HepG2 (cell line): Measurements from ENCODE around the gene SPATA33. TPM values are rescaled to one million over a fixed set of nuclear protein-coding genes. Genes with fewer than 3 reads are reported as not detected.

Experiments
- ATF7-NPFF ChIP-seq: sonication (generic); formaldehyde crosslinking; IDR thresholded peaks from 2 replicates; pipeline ENCODE4 v1.8.1; 2023; ENCODE audit warnings: mild to moderate bottlenecking, low read depth, missing genetic modification reagents, moderate library complexity
- CCDC6 ChIP-seq: sonication (generic); formaldehyde crosslinking; IDR thresholded peaks from 2 replicates; pipeline ENCODE4 v1.8.1; 2022; ENCODE audit warnings: mild to moderate bottlenecking, missing genetic modification reagents, moderate library complexity
- CEBPG ChIP-seq: IDR thresholded peaks from 2 replicates; pipeline ENCODE4 v1.6.1; 2016
- DPF2 ChIP-seq: sonication (generic); formaldehyde crosslinking; IDR thresholded peaks from 2 replicates; pipeline ENCODE4 v1.4.0; 2020; ENCODE audit warnings: mild to moderate bottlenecking, low read depth, missing genetic modification reagents, borderline replicate concordance
- FOXP1 ChIP-seq, 2 experiments: fragments of 450-650 bp in 1 of 2; IDR thresholded peaks; 2 replicates each; pipeline ENCODE4 v1.6.1; 2017 to 2018; ENCODE audit warnings: antibody characterized with exemption in 1 of 2
- NFIB ChIP-seq: sonication (generic); formaldehyde crosslinking; IDR thresholded peaks from 2 replicates; pipeline ENCODE4 v1.9.0; 2021; ENCODE audit warnings: missing genetic modification reagents, mild to moderate bottlenecking, borderline replicate concordance
- NPAS2 ChIP-seq: sonication (generic); formaldehyde crosslinking; IDR thresholded peaks from 2 replicates; pipeline ENCODE4 v1.8.0; 2022; ENCODE audit warnings: mild to moderate bottlenecking, missing genetic modification reagents, borderline replicate concordance
- PHF20 ChIP-seq: sonication (generic); formaldehyde crosslinking; IDR thresholded peaks from 2 replicates; pipeline ENCODE4 v1.5.0; 2020; ENCODE audit warnings: mild to moderate bottlenecking, missing genetic modification reagents
- RXRB ChIP-seq: IDR thresholded peaks from 2 replicates; pipeline ENCODE4 v1.6.1; 2016; ENCODE audit warnings: borderline replicate concordance, missing genetic modification reagents, missing compliant biosample characterization
- TCF7L2 ChIP-seq: IDR thresholded peaks from 2 replicates; pipeline ENCODE4 v1.6.1; 2011; ENCODE audit warnings: mild to moderate bottlenecking, low read depth, low read length, moderate library complexity
- ZFP82 ChIP-seq: sonication (generic); formaldehyde crosslinking; IDR thresholded peaks from 2 replicates; pipeline ENCODE4 v1.5.1; 2020; ENCODE audit warnings: mild to moderate bottlenecking, missing genetic modification reagents, borderline replicate concordance
- ZNF335 ChIP-seq: sonication (generic); formaldehyde crosslinking; IDR thresholded peaks from 2 replicates; pipeline ENCODE4 v1.4.0; 2020; ENCODE audit warnings: missing genetic modification reagents
- ZNF343 ChIP-seq: sonication (generic); formaldehyde crosslinking; IDR thresholded peaks from 2 replicates; pipeline ENCODE4 v1.4.0; 2020; ENCODE audit warnings: mild to moderate bottlenecking, missing genetic modification reagents
- ZNF724P ChIP-seq: sonication (generic); formaldehyde crosslinking; IDR thresholded peaks from 2 replicates; pipeline ENCODE4 v1.8.0; 2022; ENCODE audit warnings: missing genetic modification reagents, borderline replicate concordance
- ZNF780A ChIP-seq: sonication (generic); formaldehyde crosslinking; IDR thresholded peaks from 2 replicates; pipeline ENCODE4 v1.8.0; 2022; ENCODE audit warnings: mild to moderate bottlenecking, missing genetic modification reagents, moderate library complexity
- ZNF790 ChIP-seq: sonication (generic); formaldehyde crosslinking; IDR thresholded peaks from 2 replicates; pipeline ENCODE4 v1.8.0; 2022; ENCODE audit warnings: missing genetic modification reagents, mild to moderate bottlenecking, borderline replicate concordance
- ZSCAN25 ChIP-seq: sonication (generic); formaldehyde crosslinking; IDR thresholded peaks from 2 replicates; pipeline ENCODE4 v1.8.0; 2022; ENCODE audit warnings: mild to moderate bottlenecking, missing genetic modification reagents
- polyA plus RNA-seq, 8 experiments: library from polyadenylated mRNA; depleted of rRNA in 3 of 8; stranded (reverse) in 7 of 8; unstranded in 1 of 8; fragments of >200 nt; fragmentation: Illumina TruSeq in 4 of 8; extraction: Trizol in 4 of 8; gene quantifications; 2 replicates each; pipeline versions ENCODE4 v1.2.1 to v1.2.3, GENCODE V29; 2011 to 2016; ENCODE audit warnings: low read depth in 4 of 8, missing spikeins in 1 of 8, mixed read lengths in 1 of 8; ENCODE audit not compliant: insufficient read depth in 1 of 8
- total RNA-seq, 5 experiments: library from RNA; depleted of rRNA; stranded (reverse); fragments of >200 nt; fragmentation: Illumina TruSeq; extraction: Trizol; gene quantifications; 2 replicates each; pipeline ENCODE4 v1.2.3, GENCODE V29; 2016; ENCODE audit warnings: low read depth in 1 of 5
- TF ChIP-seq, protein P1 (sequence below): sonication (generic); formaldehyde crosslinking; IDR thresholded peaks from 2 replicates; pipeline ENCODE4 v1.4.0; 2020; ENCODE audit warnings: missing genetic modification reagents, mild to moderate bottlenecking, borderline replicate concordance
- TF ChIP-seq, protein P2 (sequence below): sonication (generic); formaldehyde crosslinking; conservative IDR thresholded peaks from 2 replicates; pipeline ENCODE4 v1.4.0; 2020; ENCODE audit warnings: missing genetic modification reagents
- TF ChIP-seq, protein P3 (sequence below): sonication (generic); formaldehyde crosslinking; IDR thresholded peaks from 2 replicates; pipeline ENCODE4 v1.4.0; 2020; ENCODE audit warnings: mild to moderate bottlenecking, low read depth, missing genetic modification reagents

Gene SPATA33
- total and polyA plus RNA-seq, 2 of the 13 experiments (the other 11 are each of a cell fraction or from before 2014, with no cell fraction given) = 5.7 to 11.0 TPM

DNA sequence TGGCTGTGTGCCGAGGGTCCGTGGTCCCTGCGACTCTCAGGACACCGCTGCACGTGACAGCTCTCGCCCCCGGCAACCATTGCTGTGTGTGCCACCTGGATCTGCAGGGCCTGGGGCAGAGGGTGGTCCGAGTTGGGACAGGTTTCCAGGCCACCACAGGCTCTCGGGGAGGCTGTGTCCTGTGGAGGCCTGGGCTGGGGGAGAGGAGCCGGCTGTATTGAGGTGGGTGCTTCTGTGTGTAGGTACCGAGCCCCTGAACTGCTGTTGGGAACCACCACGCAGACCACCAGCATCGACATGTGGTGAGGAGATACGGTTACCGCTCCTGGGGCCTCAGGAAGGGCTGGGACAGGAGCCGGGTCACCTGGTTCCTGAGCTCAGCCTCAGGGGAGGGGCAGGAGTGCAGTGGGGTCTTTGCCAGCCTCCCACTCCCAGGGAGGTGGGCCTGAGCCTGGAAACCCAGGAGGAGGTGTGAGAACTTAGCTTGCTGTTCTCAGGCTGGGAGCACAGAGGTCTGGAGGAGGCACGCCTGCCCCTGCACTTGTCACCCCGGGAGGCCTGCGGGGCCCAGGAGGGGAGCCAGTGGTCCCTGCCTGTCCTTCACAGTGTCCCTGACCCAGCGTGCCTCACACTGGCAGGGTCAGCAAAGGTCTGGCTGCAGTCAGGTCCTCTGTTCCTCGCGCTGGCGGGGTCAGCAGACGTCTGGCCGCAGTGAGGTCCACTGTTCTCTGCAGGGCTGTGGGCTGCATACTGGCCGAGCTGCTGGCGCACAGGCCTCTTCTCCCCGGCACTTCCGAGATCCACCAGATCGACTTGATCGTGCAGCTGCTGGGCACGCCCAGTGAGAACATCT lies 36.5 kb downstream of the SPATA33 start (continued):
- TF ChIP-seq CEBPG (CRISPR knock-in tag) (no peak), ZNF335 (no peak), FOXP1 (IDR thresholded peaks at IDR 0.05) (no peak), FOXP1 (CRISPR knock-in tag; IDR thresholded peaks at IDR 0.05) (no peak), ZNF790 (no peak), TCF7L2 (no peak), ZNF343 (peak; percentile 56; the same call in 1 of the 2 replicates), PHF20 (CRISPR knock-in tag) (no peak), NPAS2 (CRISPR knock-in tag) (no peak), ATF7-NPFF (CRISPR knock-in tag) (peak; percentile 57), CCDC6 (CRISPR knock-in tag) (no peak), ZNF780A (no peak), RXRB (peak; percentile 95), ZFP82 (no peak), ZNF724P (CRISPR knock-in tag) (peak; percentile 50; the same call in 1 of the 2 replicates), ZSCAN25 (CRISPR knock-in tag) (peak; percentile 87), NFIB (CRISPR knock-in tag) (no peak), DPF2 (CRISPR knock-in tag) (no peak; the same call in 1 of the 2 replicates)
- TF ChIP-seq, protein P1, sequence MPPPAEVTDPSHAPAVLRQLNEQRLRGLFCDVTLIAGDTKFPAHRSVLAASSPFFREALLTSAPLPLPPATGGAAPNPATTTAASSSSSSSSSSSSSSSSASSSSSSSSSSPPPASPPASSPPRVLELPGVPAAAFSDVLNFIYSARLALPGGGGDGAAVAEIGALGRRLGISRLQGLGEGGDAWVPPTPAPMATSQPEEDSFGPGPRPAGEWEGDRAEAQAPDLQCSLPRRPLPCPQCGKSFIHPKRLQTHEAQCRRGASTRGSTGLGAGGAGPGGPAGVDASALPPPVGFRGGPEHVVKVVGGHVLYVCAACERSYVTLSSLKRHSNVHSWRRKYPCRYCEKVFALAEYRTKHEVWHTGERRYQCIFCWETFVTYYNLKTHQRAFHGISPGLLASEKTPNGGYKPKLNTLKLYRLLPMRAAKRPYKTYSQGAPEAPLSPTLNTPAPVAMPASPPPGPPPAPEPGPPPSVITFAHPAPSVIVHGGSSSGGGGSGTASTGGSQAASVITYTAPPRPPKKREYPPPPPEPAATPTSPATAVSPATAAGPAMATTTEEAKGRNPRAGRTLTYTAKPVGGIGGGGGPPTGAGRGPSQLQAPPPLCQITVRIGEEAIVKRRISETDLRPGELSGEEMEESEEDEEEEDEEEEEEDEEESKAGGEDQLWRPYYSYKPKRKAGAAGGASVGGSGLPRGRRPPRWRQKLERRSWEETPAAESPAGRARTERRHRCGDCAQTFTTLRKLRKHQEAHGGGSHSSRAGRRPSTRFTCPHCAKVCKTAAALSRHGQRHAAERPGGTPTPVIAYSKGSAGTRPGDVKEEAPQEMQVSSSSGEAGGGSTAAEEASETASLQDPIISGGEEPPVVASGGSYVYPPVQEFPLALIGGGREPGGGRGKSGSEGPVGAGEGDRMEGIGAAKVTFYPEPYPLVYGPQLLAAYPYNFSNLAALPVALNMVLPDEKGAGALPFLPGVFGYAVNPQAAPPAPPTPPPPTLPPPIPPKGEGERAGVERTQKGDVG (CRISPR knock-in tag) = peak; percentile 92; the same call in 1 of the 2 replicates
- TF ChIP-seq, protein P2, sequence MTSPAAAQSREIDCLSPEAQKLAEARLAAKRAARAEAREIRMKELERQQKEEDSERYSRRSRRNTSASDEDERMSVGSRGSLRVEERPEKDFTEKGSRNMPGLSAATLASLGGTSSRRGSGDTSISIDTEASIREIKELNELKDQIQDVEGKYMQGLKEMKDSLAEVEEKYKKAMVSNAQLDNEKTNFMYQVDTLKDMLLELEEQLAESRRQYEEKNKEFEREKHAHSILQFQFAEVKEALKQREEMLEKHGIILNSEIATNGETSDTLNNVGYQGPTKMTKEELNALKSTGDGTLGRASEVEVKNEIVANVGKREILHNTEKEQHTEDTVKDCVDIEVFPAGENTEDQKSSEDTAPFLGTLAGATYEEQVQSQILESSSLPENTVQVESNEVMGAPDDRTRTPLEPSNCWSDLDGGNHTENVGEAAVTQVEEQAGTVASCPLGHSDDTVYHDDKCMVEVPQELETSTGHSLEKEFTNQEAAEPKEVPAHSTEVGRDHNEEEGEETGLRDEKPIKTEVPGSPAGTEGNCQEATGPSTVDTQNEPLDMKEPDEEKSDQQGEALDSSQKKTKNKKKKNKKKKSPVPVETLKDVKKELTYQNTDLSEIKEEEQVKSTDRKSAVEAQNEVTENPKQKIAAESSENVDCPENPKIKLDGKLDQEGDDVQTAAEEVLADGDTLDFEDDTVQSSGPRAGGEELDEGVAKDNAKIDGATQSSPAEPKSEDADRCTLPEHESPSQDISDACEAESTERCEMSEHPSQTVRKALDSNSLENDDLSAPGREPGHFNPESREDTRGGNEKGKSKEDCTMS (CRISPR knock-in tag) = no peak
- TF ChIP-seq, protein P3, sequence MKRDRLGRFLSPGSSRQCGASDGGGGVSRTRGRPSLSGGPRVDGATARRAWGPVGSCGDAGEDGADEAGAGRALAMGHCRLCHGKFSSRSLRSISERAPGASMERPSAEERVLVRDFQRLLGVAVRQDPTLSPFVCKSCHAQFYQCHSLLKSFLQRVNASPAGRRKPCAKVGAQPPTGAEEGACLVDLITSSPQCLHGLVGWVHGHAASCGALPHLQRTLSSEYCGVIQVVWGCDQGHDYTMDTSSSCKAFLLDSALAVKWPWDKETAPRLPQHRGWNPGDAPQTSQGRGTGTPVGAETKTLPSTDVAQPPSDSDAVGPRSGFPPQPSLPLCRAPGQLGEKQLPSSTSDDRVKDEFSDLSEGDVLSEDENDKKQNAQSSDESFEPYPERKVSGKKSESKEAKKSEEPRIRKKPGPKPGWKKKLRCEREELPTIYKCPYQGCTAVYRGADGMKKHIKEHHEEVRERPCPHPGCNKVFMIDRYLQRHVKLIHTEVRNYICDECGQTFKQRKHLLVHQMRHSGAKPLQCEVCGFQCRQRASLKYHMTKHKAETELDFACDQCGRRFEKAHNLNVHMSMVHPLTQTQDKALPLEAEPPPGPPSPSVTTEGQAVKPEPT (CRISPR knock-in tag) = no peak
